GM18873 (cell line): Measurements from ENCODE around the gene BRD7.

Experiments used
- ATAC-seq: cut with Tn5 transposase; IDR thresholded peaks from one replicate; pipeline ENCODE4 v1.9.1; 2021; ENCODE audit warnings: mild to moderate bottlenecking, moderate library complexity, moderate number of reproducible peaks; ENCODE audit not compliant: unreplicated experiment, low FRiP score

The BRD7 gene

GRCh38 chr16:50324345-50324744 is 44.4 kb downstream of the BRD7 start:
- ATAC-seq = no peak

- ATAC-seq = no peak
These were observed 45.3 kb downstream of the BRD7 start for GRCh38 chr16:50323335-50324011.

GRCh38 chr16:50322333-50322732 is 46.5 kb downstream of the BRD7 start:
- ATAC-seq = no peak

- ATAC-seq = no peak
These were observed 48.5 kb downstream of the BRD7 start for GRCh38 chr16:50320310-50320709.

- no peak for ATAC-seq
These were observed 49.8 kb downstream of the BRD7 start for GRCh38 chr16:50318796-50319578.

- ATAC-seq = no peak
These were observed 51.7 kb downstream of the BRD7 start for GRCh38 chr16:50316848-50317630.

- no peak for ATAC-seq
These were observed 52.5 kb downstream of the BRD7 start for GRCh38 chr16:50316102-50316847.

- no peak for ATAC-seq
These were observed 53.3 kb downstream of the BRD7 start for GRCh38 chr16:50315346-50315997.

GRCh38 chr16:50314665-50315064 is 54.1 kb downstream of the BRD7 start:
- ATAC-seq = no peak

- no peak for ATAC-seq
These were observed 55.0 kb downstream of the BRD7 start for GRCh38 chr16:50313596-50314478.

GRCh38 chr16:50311891-50312501 is 56.8 kb downstream of the BRD7 start:
- ATAC-seq = no peak

- ATAC-seq = no peak
These were observed 57.7 kb downstream of the BRD7 start for GRCh38 chr16:50311134-50311528.

GRCh38 chr16:50310308-50311133 is 58.3 kb downstream of the BRD7 start:
- ATAC-seq = no peak

- ATAC-seq = no peak
These were observed 59.1 kb downstream of the BRD7 start for GRCh38 chr16:50309527-50310307.

GRCh38 chr16:50309156-50309526 is 59.6 kb downstream of the BRD7 start:
- ATAC-seq = no peak

- no peak for ATAC-seq
These were observed 60.4 kb downstream of the BRD7 start for GRCh38 chr16:50308237-50308965.
